ENCODE measurements around the gene IGDCC3.

DNA sequence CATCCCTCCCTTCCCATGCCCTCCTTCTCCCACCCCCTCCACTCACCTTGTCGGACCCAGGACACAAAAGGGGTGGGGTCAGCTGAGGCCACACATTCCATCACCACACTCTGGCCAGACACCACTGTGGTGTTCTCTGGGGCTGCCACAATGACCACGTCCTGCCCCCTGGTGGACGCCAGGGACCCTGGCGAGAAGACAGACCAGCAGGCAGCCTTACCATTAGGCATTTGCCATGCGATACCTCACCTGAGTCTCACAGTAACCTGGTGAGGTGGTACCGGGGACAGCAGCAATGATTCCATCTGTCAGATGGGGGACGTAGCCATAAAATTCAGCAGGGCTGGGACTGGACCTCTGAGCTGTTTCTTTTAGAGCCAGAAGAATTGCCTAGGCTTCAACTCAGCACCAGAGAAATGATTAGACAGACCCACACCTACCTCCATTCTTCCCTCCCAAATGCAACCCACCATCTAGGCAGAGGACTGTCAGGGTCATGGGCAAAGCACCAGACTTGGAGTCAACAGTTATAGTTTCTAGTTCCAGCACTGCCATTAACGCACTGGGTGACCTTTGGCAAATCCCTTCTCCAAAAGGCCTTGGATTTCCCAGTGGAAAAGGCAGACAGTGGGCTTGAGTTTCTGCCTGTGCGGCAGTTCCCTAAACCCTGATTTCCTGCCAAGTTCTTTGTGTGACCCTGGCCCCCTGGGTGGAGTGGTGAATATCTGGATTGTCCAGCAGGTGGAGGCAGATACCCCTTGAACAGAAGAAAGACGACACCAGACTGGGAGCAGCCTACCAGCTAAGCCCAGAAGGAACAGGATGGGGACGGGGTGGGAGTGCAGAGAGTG lies 23.2 kb upstream of the IGDCC3 start:
- TF ChIP-seq, protein P1, sequence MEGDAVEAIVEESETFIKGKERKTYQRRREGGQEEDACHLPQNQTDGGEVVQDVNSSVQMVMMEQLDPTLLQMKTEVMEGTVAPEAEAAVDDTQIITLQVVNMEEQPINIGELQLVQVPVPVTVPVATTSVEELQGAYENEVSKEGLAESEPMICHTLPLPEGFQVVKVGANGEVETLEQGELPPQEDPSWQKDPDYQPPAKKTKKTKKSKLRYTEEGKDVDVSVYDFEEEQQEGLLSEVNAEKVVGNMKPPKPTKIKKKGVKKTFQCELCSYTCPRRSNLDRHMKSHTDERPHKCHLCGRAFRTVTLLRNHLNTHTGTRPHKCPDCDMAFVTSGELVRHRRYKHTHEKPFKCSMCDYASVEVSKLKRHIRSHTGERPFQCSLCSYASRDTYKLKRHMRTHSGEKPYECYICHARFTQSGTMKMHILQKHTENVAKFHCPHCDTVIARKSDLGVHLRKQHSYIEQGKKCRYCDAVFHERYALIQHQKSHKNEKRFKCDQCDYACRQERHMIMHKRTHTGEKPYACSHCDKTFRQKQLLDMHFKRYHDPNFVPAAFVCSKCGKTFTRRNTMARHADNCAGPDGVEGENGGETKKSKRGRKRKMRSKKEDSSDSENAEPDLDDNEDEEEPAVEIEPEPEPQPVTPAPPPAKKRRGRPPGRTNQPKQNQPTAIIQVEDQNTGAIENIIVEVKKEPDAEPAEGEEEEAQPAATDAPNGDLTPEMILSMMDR (IDR thresholded peaks at IDR 0.05): peak; percentile 34 to 65 (median 50)
- TF ChIP-seq POLR2AphosphoS5 (IDR thresholded peaks at IDR 0.05) (no peak), POLR2A (IDR thresholded peaks at IDR 0.05) (no peak)

Measured in upper lobe of left lung (tissue), 4 donors.